SKM-1 treated with dmso at 0.1 percent for 144 hours (cell line): Measurements from ENCODE around the gene ATP10A.
"Not testable (repeated sequence)": the region's sequence is repeated elsewhere in the genome, so short reads cannot be mapped to it uniquely, and the experiment has no call there.

Experiments
- DNase-seq: peaks from one replicate; lab custom pipeline; 2025; ENCODE audit not compliant: unreplicated experiment; lab: John Stamatoyannopoulos, UW

ATP10A gene

GRCh38 chr15:25859838-25860645 is 3.1 kb downstream of the ATP10A start:
- DNase-seq: no peak

GRCh38 chr15:25858952-25859760 is 4.0 kb downstream of the ATP10A start:
- DNase-seq: no peak

- DNase-seq: not testable (repeated sequence)
These were observed 7.1 kb downstream of the ATP10A start for GRCh38 chr15:25856059-25856458.

GRCh38 chr15:25852661-25853524 is 10.2 kb downstream of the ATP10A start:
- peak; percentile 26 for DNase-seq

- no peak for DNase-seq
These were observed 11.1 kb downstream of the ATP10A start for GRCh38 chr15:25852027-25852426.

- DNase-seq: peak; percentile 83
These were observed 12.7 kb downstream of the ATP10A start for GRCh38 chr15:25850154-25851111.

GRCh38 chr15:25849157-25849921 is 13.8 kb downstream of the ATP10A start:
- no peak for DNase-seq

- no peak for DNase-seq
These were observed 14.4 kb downstream of the ATP10A start for GRCh38 chr15:25848784-25849156.

GRCh38 chr15:25848325-25848724 is 14.8 kb downstream of the ATP10A start:
- DNase-seq: no peak

GRCh38 chr15:25847051-25847450 is 16.1 kb downstream of the ATP10A start:
- no peak for DNase-seq

GRCh38 chr15:25846377-25846776 is 16.8 kb downstream of the ATP10A start:
- no peak for DNase-seq

GRCh38 chr15:25844981-25845680 is 18.0 kb downstream of the ATP10A start:
- DNase-seq: no peak

GRCh38 chr15:25844542-25844941 is 18.6 kb downstream of the ATP10A start:
- DNase-seq: no peak

- no peak for DNase-seq
These were observed 19.1 kb downstream of the ATP10A start for GRCh38 chr15:25844076-25844475.

GRCh38 chr15:25839638-25840156 is 23.4 kb downstream of the ATP10A start:
- DNase-seq: no peak

- DNase-seq: no peak
These were observed 24.3 kb downstream of the ATP10A start for GRCh38 chr15:25838871-25839195.

- no peak for DNase-seq
These were observed 24.8 kb downstream of the ATP10A start for GRCh38 chr15:25838191-25838870.

GRCh38 chr15:25832158-25832557 is 31.0 kb downstream of the ATP10A start:
- DNase-seq: no peak
